Measurements from ENCODE around the gene MUC22.

MUC22 gene

GRCh38 chr6:30987304-30987703, 23.0 kb upstream of the MUC22 start:
- Histone ChIP-seq H3K27me3 (ENCODE audit: insufficient read depth, low read depth, severe bottlenecking) (peaks cover 56% of the 10 kb centered on the region), H3K36me3 (no peaks in the 10 kb centered on the region), H3K9me3 (ENCODE audit: severe bottlenecking) (peaks cover 3% of the 10 kb centered on the region), H3K27ac (no peak overlapping the region), H3K4me3 (ENCODE audit: low read depth, low read length) (no peak overlapping the region)
- no peak for TF ChIP-seq CTCF (IDR thresholded peaks at IDR 0.05; ENCODE audit: low read depth, low read length)
- no peak for DNase-seq

- no peak for TF ChIP-seq CTCF (IDR thresholded peaks at IDR 0.05; ENCODE audit: low read depth, low read length)
- H3K36me3 ChIP-seq: no peaks in the 10 kb centered on the region
- H3K27ac ChIP-seq: no peak overlapping the region
- peaks cover 5% of the 10 kb centered on the region for H3K9me3 ChIP-seq (ENCODE audit: severe bottlenecking)
- DNase-seq: no peak
- no peak overlapping the region for H3K4me3 ChIP-seq (ENCODE audit: low read depth, low read length)
- H3K27me3 ChIP-seq (ENCODE audit: insufficient read depth, low read depth, severe bottlenecking): peaks cover 49% of the 10 kb centered on the region
Observed at GRCh38 chr6:30988209-30988825, 22.0 kb upstream of the MUC22 start.

- no peak for TF ChIP-seq CTCF (IDR thresholded peaks at IDR 0.05; ENCODE audit: low read depth, low read length)
Observed at GRCh38 chr6:30990422-30991086, 19.7 kb upstream of the MUC22 start.

GRCh38 chr6:30991891-30992290, 18.4 kb upstream of the MUC22 start:
- no peak overlapping the region for H3K27ac ChIP-seq
- no peaks in the 10 kb centered on the region for H3K36me3 ChIP-seq
- no peak for TF ChIP-seq CTCF (IDR thresholded peaks at IDR 0.05; ENCODE audit: low read depth, low read length)
- no peak for DNase-seq
- H3K4me3 ChIP-seq (ENCODE audit: low read depth, low read length): no peak overlapping the region
- H3K9me3 ChIP-seq (ENCODE audit: severe bottlenecking): peaks cover 15% of the 10 kb centered on the region
- H3K27me3 ChIP-seq (ENCODE audit: insufficient read depth, low read depth, severe bottlenecking): peaks cover 28% of the 10 kb centered on the region

More at GRCh38 chr6:30990422-30991086, 19.7 kb upstream of the MUC22 start:
- Histone ChIP-seq H3K27me3 (ENCODE audit: insufficient read depth, low read depth, severe bottlenecking) (peaks cover 34% of the 10 kb centered on the region), H3K4me3 (ENCODE audit: low read depth, low read length) (no peak overlapping the region), H3K36me3 (no peaks in the 10 kb centered on the region), H3K9me3 (ENCODE audit: severe bottlenecking) (peaks cover 15% of the 10 kb centered on the region), H3K27ac (no peak overlapping the region)
- no peak for DNase-seq

GRCh38 chr6:30997301-30997700, 13.0 kb upstream of the MUC22 start:
- DNase-seq: no peak
- Histone ChIP-seq H3K27ac (no peak overlapping the region), H3K27me3 (ENCODE audit: insufficient read depth, low read depth, severe bottlenecking) (peaks cover 5% of the 10 kb centered on the region), H3K9me3 (ENCODE audit: severe bottlenecking) (peaks cover 12% of the 10 kb centered on the region), H3K4me3 (ENCODE audit: low read depth, low read length) (no peak overlapping the region), H3K36me3 (no peaks in the 10 kb centered on the region)
- no peak for TF ChIP-seq CTCF (IDR thresholded peaks at IDR 0.05; ENCODE audit: low read depth, low read length)

Measured in WERI-Rb-1 (cell line).